ENCODE measurements around the gene MSI2.

The MSI2 gene

GRCh38 chr17:57544834-57545463 is 288.6 kb downstream of the MSI2 start:
- ChIA-PET POLR2A (ENCODE audit: low non-redundant PET) (no interaction called here), CTCF (no interaction called here)
- TF ChIP-seq CTCF (conservative IDR thresholded peaks at IDR 0.05; ENCODE audit: low read depth): no peak
- H3K27ac ChIP-seq: no peak overlapping the region
- DNase-seq (ENCODE audit: low spot score): no peak

GRCh38 chr17:57545731-57546342 is 289.5 kb downstream of the MSI2 start:
- no peak overlapping the region for H3K27ac ChIP-seq
- DNase-seq (ENCODE audit: low spot score): no peak
- ChIA-PET CTCF (no interaction called here), POLR2A (ENCODE audit: low non-redundant PET) (no interaction called here)
- no peak for TF ChIP-seq CTCF (conservative IDR thresholded peaks at IDR 0.05; ENCODE audit: low read depth)

- ChIA-PET CTCF (interaction anchor here (0.7 kb wide), 1 partner anchor 549 kb away, joined by 4 read pairs; no protein-coding TSS in a partner anchor), POLR2A (ENCODE audit: low non-redundant PET) (interaction anchor here (0.7 kb wide), 1 partner anchor 11 kb away, joined by 9 read pairs; no protein-coding TSS in a partner anchor)
- H3K27ac ChIP-seq: no peak overlapping the region
- DNase-seq (ENCODE audit: low spot score): no peak
- TF ChIP-seq CTCF (conservative IDR thresholded peaks at IDR 0.05; ENCODE audit: low read depth): no peak
Observed at GRCh38 chr17:57548421-57549410, 292.4 kb downstream of the MSI2 start.

GRCh38 chr17:57549468-57549867 is 293.1 kb downstream of the MSI2 start:
- no peak for TF ChIP-seq CTCF (conservative IDR thresholded peaks at IDR 0.05; ENCODE audit: low read depth)
- CTCF ChIA-PET: interaction anchor here (1.6 kb wide), 1 partner anchor 306 kb away, joined by 5 read pairs; no protein-coding TSS in a partner anchor
- POLR2A ChIA-PET (ENCODE audit: low non-redundant PET): interaction anchor here (0.7 kb wide), 1 partner anchor 10 kb away, joined by 9 read pairs; no protein-coding TSS in a partner anchor
- H3K27ac ChIP-seq: no peak overlapping the region
- no peak for DNase-seq (ENCODE audit: low spot score)

GRCh38 chr17:57550016-57550415 is 293.7 kb downstream of the MSI2 start:
- TF ChIP-seq CTCF (conservative IDR thresholded peaks at IDR 0.05; ENCODE audit: low read depth): no peak
- ChIA-PET POLR2A (ENCODE audit: low non-redundant PET) (no interaction called here), CTCF (interaction anchor here (0.6 to 1.6 kb wide), 3 partner anchors 9 to 307 kb away, joined by 3 to 5 read pairs (median 3); no protein-coding TSS in a partner anchor)
- H3K27ac ChIP-seq: no peak overlapping the region
- DNase-seq (ENCODE audit: low spot score): no peak
